Measurements from ENCODE around the gene SERPINC1.

- TF ChIP-seq CTCF (IDR thresholded peaks at IDR 0.05), result no peak
- TF ChIP-seq EZH2 (IDR thresholded peaks at IDR 0.05), result no peak
- TF ChIP-seq EZH2phosphoT487 (IDR thresholded peaks at IDR 0.05), result no peak
These were observed 51.5 kb downstream of the SERPINC1 start for GRCh38 chr1:173865468-173866164.
